GM18517 (cell line): ENCODE measurements around the gene POLD4.
A peak's percentile ranks its signal among the peaks of the same experiment; 100 is the strongest.

Experiments
- ATAC-seq: cut with Tn5 transposase; IDR thresholded peaks from one replicate; pipeline ENCODE4 v1.9.1; 2021; ENCODE audit warnings: mild to moderate bottlenecking, moderate library complexity; ENCODE audit not compliant: unreplicated experiment

POLD4 gene

GRCh38 chr11:67317888-67318555 is 35.3 kb downstream of the POLD4 start:
- ATAC-seq = no peak

GRCh38 chr11:67317205-67317887 is 36.0 kb downstream of the POLD4 start:
- peak; percentile 90 for ATAC-seq

- ATAC-seq = no peak
These were observed 36.5 kb downstream of the POLD4 start for GRCh38 chr11:67316882-67317204.

GRCh38 chr11:67315325-67315909 is 37.9 kb downstream of the POLD4 start:
- ATAC-seq = no peak

- ATAC-seq = no peak
These were observed 39.1 kb downstream of the POLD4 start for GRCh38 chr11:67314218-67314617.

GRCh38 chr11:67313125-67313890 is 40.0 kb downstream of the POLD4 start:
- no peak for ATAC-seq

- ATAC-seq = no peak
These were observed 40.9 kb downstream of the POLD4 start for GRCh38 chr11:67312187-67313021.

- no peak for ATAC-seq
These were observed 41.7 kb downstream of the POLD4 start for GRCh38 chr11:67311556-67312082.

- ATAC-seq = no peak
These were observed 42.2 kb downstream of the POLD4 start for GRCh38 chr11:67311051-67311555.

GRCh38 chr11:67310246-67311050 is 42.9 kb downstream of the POLD4 start:
- no peak for ATAC-seq

GRCh38 chr11:67309661-67310061 is 43.7 kb downstream of the POLD4 start:
- no peak for ATAC-seq

GRCh38 chr11:67309166-67309565 is 44.2 kb downstream of the POLD4 start:
- no peak for ATAC-seq

GRCh38 chr11:67308031-67308866 is 45.1 kb downstream of the POLD4 start:
- no peak for ATAC-seq

- ATAC-seq = no peak
These were observed 45.8 kb downstream of the POLD4 start for GRCh38 chr11:67307545-67308001.

GRCh38 chr11:67306769-67307544 is 46.4 kb downstream of the POLD4 start:
- ATAC-seq = no peak

GRCh38 chr11:67304511-67305113 is 48.7 kb downstream of the POLD4 start:
- ATAC-seq = no peak

- no peak for ATAC-seq
These were observed 49.4 kb downstream of the POLD4 start for GRCh38 chr11:67303835-67304411.
